GDM1 (cell line): ENCODE data around the gene ARHGEF11.
A peak's percentile ranks its signal among the peaks of the same experiment; 100 is the strongest.
"Not testable (repeated sequence)": the region's sequence is repeated elsewhere in the genome, so short reads cannot be mapped to it uniquely, and the experiment has no call there.

Experiments used
- DNase-seq: peaks from one replicate; lab custom pipeline; 2025; lab: John Stamatoyannopoulos, UW

Gene ARHGEF11

DNA sequence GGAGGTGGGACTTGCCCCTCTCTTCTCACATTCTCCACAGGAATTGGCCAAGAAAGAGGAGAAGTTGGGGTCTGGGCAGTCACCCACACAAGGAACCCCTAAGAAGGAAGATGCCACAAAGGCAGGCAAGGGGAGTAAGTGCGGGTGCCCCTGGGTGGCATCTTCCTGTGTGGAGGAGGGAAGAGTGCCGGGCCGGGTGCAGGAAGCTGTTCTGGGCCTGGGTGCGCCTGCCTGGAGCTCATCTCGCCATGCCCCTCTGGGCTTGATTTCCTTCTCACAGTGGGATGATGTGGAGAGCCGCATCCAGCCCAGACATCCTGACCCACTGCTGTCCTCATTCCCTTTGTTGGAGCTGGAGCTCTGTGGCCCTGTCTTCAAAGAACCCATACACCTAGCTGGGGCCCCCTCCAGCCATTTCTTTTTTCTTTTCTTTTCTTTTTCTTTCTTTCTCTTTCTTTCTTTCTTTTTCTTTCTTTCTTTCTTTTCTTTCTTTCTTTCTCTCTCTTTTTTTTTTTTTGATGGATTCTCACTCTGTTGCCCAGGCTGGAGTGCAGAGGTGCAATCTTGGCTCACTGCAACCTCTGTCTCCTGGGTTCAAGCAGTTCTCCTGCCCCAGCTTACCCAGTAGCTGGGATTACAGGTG is 115.8 kb downstream of the ARHGEF11 start:
- DNase-seq: no peak

DNA sequence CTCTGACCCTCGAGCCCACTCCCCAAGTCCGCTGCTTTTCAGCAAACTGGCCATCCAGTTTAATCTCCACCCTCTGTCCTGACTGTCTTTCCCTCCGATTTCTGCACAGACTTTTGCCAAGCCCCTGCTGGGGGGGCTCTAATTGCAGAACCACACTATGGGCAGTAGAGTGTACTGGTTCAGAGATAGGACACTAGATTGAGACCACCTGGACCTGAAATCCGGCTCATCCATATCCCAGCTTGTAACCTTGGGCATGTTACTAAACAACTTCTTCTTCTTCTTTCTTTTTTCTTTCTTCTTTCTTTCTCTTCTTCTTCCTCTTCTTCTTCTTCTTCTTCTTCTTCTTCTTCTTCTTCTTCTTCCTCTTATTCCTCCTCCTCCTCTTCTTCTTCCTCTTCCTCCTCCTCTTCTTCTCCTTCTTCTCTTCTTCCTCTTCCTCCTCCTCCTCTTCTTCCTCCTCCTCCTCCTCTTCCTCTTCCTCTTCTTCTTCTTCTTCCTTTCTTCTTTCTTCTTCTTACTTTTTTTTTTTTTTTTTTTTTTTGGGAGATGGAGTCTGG is 117.4 kb downstream of the ARHGEF11 start:
- DNase-seq: no peak

DNA sequence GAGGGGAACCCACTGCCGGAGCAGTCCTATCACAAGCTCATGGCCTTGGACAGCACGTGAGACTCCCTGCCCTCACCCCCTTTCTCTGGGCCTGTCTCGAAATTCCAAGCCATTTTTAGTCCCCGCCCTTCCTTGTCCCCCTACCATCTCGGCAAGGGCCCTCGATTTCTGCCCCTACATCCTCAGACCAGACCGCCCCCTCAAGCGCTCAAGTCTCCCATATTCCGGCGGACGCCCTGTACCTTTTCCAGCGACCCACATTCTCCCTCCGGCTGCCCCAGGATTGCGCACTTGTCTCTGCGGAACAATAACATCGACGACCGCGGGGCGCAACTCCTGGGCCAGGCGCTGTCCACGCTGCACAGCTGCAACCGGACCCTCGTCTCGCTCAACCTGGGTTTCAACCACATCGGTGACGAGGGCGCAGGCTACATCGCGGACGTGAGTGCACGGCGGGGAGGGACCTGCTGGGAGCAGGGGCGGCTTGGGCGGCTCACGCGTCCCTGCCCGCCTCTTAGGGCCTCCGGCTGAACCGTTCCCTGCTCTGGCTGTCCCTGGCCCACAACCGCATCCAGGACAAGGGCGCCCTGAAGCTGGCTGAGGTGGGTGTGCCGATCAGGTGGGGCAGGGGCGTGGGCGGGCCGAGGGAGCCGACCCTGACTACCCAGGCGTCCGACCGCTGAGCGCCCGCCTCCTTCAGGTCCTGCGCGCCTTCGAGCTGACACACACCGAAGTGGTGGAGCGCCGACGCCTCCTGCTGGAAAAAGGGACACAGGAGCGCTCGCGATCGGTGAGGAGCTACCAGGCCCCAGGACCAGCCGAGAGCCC is 118.1 kb downstream of the ARHGEF11 start:
- DNase-seq: peak; percentile 64

- not testable (repeated sequence) for DNase-seq
These were observed 118.8 kb downstream of the ARHGEF11 start for GRCh38 chr1:156926695-156927094.

DNA sequence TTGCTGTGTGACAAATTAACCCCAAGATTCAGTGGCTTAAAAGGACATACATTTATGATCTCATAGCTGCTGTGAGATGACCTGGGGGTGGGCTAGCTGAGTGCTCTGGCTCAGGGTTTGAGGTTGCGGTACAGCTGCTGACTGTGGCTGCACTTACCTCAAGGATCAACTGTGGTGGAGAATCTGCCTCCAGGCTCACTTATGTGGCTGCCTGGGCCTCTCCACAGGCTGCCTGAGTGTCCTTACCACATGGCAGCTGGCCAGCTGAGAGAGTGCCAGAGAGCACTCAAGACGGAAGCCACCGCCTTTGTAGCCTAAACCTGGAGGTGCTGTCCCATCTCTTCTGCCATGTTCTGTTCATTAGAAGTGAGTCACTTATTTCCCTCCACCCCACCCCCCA is 119.4 kb downstream of the ARHGEF11 start:
- peak; percentile 71 for DNase-seq

DNA sequence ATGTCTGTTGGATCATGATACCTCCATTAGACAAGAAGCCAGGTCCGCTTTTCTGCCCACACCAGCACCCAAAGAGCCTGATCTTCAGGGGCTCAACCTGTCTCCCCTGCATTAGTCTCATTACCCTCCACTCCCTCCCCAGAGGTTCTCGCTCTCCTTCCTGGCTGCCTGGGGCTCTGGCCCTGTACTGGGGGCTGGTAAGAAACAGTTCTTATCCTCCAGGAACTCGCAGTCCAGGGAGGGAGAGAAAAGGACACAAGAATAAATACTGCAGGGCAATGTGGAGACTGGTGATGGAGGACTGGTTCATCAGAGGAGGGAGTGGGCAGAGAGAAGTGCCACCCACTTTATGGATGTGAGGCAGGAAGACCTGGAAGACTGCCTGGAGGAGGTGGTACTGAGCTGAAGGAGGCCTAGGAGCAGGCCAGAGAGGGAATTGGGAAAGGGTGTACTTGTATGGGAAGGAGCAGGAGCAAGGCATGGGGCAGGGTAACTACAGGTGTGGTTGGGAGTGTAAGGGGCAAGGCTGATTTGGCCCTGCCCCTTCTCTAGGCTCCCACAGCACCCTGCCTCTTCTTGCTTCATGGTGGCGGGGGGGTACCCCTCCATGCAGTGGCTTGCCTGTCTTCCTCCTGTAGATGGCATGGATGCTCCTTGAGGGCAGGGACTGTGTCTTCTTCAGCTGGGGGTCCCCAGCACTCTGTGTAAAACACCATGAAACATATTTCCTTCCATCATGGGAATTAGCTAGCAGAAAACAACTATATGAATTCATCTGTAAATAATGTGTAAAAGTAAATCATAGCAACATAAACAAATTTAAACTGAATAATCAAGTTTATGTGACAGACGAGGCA is 120.2 kb downstream of the ARHGEF11 start:
- no peak for DNase-seq

DNA sequence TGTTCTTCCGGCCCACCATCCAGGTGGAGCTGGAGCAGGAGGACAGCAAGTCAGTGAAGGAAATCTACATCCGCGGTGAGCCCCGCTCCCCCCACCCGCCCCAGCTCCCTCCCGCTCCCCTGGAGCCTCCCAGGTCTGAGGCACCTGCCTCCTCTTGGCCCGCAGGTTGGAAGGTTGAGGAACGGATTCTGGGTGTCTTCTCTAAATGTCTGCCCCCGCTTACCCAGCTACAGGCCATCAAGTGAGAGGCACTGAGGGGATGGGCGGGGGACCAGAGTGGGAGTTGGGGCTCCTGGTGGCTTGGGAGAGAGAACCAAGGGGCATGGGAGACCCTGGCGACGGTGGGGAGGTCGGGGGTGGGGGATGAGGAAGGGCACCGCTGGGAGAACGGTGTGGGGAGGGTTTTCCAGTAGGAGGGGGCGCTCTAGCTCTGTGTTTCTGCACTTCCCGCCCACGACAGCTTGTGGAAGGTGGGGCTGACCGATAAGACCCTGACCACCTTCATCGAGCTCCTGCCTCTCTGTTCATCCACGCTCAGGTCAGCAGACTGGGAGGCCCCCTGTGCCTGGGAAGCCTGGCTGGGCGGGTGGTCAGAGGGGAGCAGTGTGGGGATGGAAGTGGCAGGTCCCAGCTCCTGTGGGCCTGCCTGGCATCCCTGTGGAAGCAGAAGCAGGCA is 120.9 kb downstream of the ARHGEF11 start:
- DNase-seq: no peak

DNA sequence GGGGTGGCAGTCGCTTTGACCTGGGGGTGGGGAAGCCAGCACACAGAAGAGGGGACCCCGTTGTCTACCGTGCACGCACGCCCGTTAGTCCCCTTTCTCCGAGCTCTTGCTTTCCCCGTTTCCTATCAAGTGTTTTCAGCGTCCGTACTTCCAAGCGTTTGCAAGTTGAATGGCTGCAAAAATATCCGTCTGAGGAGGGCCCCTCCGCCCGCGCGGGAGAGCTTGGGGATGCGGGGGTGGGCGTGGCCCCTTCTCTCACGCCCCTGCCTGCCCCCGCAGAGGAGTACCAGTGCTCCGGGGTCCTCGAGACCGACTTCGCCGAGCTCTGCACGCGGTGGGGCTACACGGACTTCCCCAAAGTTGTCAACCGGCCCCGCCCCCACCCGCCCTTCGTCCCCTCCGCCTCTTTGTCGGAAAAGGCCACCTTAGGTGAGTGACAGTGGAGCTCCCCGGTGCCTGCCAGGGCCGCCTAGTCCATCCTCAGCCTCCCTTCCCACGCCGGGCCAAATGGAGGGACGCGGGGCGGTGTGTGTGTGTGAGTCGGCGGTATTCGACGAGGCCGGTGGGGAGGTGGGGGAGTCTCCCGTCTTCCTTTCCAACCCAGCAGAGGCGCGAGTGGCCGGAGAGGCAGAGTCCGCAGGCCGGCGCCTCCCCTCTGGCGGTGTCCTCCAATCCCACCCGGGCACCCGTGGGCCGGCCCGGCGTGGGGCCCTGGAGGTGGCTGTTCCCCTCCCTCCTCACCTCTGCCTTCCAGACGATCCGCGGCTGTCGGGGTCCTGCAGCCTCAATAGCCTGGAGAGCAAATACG is 121.7 kb downstream of the ARHGEF11 start:
- no peak for DNase-seq

DNA sequence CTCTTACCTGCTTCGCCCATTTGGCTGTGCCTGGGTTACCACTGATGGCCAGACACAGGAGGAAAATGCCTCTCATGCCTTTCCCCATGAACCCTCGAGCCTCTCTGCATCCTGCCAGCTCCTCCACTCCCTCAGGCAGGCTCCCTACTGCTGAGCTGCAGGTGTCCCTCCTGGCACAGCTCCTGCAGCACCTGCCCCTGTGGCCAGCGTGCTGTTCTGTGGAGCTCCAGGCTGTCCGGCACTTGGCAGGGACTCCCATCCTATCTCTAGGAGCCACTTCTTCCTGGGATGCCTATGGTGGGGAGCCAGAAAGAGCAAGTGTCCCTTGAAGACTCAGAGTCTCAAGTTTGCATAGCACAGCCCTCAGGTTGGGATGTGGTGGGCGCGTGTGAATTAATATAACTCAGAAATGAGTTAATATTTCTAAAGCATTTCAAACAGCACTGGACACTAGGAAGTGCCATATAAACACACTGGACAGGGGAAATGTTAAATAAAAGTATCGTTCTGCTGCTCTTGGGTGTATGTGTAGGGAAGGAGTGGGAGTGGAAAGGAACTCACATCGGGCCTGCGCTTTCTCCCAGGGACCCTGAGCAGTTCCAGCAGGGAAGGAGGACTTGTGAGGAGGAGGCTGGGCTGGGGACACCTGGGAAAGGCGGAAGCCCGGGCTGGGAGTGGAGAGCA is 122.4 kb downstream of the ARHGEF11 start:
- no peak for DNase-seq

GRCh38 chr1:156921053-156921529 is 124.5 kb downstream of the ARHGEF11 start:
- no peak for DNase-seq

- peak; percentile 65 for DNase-seq
These were observed 125.1 kb downstream of the ARHGEF11 start, which contains the start of gene LRRC71 for GRCh38 chr1:156920233-156921052. Gene LRRC71, plus strand, starts transcription at chr1:156920632. Its CDS starts 172 bp downstream, at chr1:156920804.

DNA sequence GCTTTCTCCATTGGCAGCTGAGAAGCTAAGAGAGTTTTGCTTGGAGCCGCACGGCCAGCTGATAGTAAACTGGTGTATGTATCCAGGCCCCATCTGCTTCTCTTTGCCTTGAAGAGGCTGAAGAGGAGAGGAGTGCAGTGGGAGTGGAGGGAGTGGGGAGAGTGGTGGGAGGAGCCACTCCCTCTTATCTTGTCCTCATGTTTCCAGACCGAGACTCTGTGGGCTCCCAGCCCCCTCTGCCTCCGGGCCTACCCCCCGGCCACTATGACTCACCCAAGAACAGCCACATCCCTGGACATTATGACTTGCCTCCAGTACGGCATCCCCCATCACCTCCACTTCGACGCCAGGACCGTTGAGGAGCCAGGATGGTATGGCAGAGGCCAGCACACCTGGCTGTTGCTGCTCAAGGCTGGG is 131.1 kb downstream of the ARHGEF11 start:
- no peak for DNase-seq

DNA sequence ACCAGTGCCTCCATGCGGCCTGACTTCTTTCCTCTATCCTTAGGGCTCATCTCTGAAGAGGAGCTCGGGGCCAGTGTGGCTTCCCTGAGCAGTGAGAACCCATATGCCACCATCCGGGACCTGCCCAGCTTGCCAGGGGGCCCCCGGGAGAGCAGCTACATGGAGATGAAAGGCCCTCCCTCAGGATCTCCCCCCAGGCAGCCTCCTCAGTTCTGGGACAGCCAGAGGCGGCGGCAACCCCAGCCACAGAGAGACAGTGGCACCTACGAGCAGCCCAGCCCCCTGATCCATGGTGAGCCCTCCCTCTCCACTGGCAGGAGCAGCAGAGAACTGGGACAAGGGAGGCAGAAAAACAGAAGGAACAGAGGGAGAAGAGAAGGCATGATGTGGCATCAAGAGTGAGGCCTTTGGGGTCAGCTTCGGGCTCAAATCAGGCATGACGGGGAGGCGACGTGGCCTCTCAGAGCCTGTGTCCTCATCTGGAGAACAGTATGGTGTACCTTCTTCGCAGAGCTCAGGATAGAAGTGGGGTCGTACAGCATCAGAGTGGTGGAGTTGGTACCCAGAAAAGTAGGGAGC is 131.6 kb downstream of the ARHGEF11 start:
- DNase-seq: no peak

GRCh38 chr1:156912861-156913808 is 132.4 kb downstream of the ARHGEF11 start:
- DNase-seq: no peak

DNA sequence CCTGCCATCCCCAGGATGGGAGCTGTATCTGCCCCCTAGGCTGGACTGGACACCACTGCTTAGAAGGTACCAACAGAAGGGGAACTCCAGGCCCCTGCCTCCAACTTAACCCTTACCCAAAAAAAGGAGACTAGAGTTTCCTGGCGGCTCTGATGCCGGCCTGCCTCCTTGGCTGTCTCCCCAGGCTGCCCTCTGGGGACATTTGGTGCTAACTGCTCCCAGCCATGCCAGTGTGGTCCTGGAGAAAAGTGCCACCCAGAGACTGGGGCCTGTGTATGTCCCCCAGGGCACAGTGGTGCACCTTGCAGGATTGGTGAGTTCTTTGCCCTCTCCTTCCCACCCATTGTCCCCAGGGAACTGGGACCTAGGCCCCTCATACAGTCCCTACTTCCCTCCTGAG is 133.2 kb downstream of the ARHGEF11 start:
- no peak for DNase-seq

DNA sequence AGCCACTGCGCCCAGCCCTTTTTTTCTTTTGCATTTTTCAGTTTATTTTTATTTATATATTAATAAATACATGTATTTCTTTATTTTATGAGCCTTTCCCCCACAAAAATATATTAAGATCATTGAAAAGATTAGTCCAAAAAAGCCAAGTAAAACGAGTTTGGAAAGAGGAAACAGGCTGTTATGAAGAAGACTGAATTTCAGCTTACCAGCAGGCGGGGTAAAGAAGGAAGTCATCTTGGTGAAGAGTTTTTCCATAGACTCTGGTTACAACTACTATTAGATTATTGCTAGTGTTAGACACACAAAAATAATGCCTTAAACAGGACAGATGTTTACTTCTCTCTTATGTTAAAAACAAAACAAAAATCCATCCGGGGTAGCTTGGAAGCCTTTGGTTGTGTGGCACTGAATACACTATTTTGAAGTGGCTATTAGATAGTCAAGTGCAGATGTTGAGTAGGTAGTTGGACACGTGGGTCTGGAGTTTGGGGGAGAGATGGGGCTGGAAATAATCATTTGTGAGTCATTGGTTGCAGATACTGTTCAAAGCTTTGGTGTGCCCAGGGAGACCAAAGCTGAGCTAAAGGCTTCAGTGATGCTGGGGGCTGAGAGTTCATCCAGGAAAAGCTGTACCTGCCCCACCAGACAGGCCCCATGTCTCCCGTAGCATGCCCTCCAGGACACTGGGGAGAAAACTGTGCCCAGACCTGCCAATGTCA is 133.8 kb downstream of the ARHGEF11 start:
- DNase-seq: no peak

DNA sequence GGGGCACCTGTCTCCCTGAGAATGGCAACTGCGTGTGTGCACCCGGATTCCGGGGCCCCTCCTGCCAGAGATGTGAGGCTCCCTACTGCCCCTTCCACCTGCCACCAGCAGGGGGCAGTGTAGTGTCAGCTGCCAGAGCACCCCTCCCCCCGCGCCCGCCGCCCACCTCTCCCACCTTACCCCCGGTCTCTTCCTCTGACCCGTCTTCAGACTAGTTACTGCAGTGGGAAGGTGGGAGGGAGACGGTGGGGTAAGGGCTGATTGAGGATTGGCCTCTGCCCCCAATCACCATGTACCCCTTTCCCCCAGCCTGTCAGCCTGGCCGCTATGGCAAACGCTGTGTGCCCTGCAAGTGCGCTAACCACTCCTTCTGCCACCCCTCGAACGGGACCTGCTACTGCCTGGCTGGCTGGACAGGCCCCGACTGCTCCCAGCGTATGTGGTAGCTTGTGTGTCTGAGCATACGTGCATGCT is 135.2 kb downstream of the ARHGEF11 start:
- peak; percentile 12 for DNase-seq
